Activated CD8-positive, alpha-beta T cell treated with anti-CD3 and anti-CD28 coated beads for 36 hours (primary cell): ENCODE measurements around the gene TAX1BP1. TPM values are rescaled to one million over a fixed set of nuclear protein-coding genes. Genes with fewer than 3 reads are reported as not detected.

Experiments used
- ATAC-seq: fragments of 200-7000 bp; cut with Tn5 transposase; one replicate; pipeline ENCODE4 v1.10.0; 2021; ENCODE audit warnings: mild to moderate bottlenecking, moderate library complexity
- CTCF ChIA-PET: fragments of 350-600 bp; sonication (Branson Sonifier 250); formaldehyde crosslinking; loops from one replicate; lab custom pipeline; 2021; ENCODE audit warnings: antibody characterized with exemption; lab: Charles Lee
- POLR2A ChIA-PET: fragments of 350-600 bp; sonication (Branson Sonifier 250); formaldehyde crosslinking; loops from one replicate; lab custom pipeline; 2021; ENCODE audit warnings: antibody characterized with exemption; lab: Charles Lee
- DNase-seq: peaks from one replicate; pipeline ENCODE4 v3.0.0-alpha.2; 2020
- H3K27ac Mint-ChIP-seq: one replicate; pipeline ENCODE4 v1.8.0; 2021; ENCODE audit warnings: mild to moderate bottlenecking, mixed read lengths
- H3K27me3 Mint-ChIP-seq: one replicate; pipeline ENCODE4 v1.8.0; 2021; ENCODE audit warnings: mixed read lengths
- H3K36me3 Mint-ChIP-seq: one replicate; pipeline ENCODE4 v1.8.0; 2021; ENCODE audit warnings: low read depth, mixed read lengths
- H3K4me1 Mint-ChIP-seq: one replicate; pipeline ENCODE4 v1.8.0; 2021; ENCODE audit warnings: low read depth, mixed read lengths
- H3K4me3 Mint-ChIP-seq: one replicate; pipeline ENCODE4 v1.8.0; 2021; ENCODE audit warnings: mild to moderate bottlenecking, moderate library complexity, mixed read lengths
- H3K9me3 Mint-ChIP-seq: one replicate; pipeline ENCODE4 v1.8.0; 2021; ENCODE audit warnings: mixed read lengths
- CTCF ChIP-seq: fragments of 200-600 bp; IDR thresholded peaks from one replicate; pipeline ENCODE4 v1.8.0; 2022; ENCODE audit warnings: antibody characterized with exemption, mild to moderate bottlenecking
- intact Hi-C: fragments of 100-400 bp; cut with micrococcal nuclease; formaldehyde crosslinking; loops from one replicate; pipeline ENCODE4 v1.10.0; 2022
- total RNA-seq, 2 experiments: library from RNA; stranded (reverse); gene quantifications; one replicate each; pipeline ENCODE4 v1.2.3, GENCODE V29; 2021

Gene TAX1BP1
- total RNA-seq, 2 experiments from 2014 or later: 90.5 to 94.6 TPM

GRCh38 chr7:27793780-27794179 lies 53.8 kb downstream of the TAX1BP1 start:
- peaks cover 22% of the 10 kb centered on the region for H3K36me3 Mint-ChIP-seq
- intact Hi-C loops: no loop called here
- TF ChIP-seq CTCF: no peak
- CTCF ChIA-PET: interaction anchor here (0.9 kb wide), 1 partner anchor 9 kb away, joined by 3 read pairs; no protein-coding TSS in a partner anchor
- no peaks in the 10 kb centered on the region for H3K27me3 Mint-ChIP-seq
- no peaks in the 10 kb centered on the region for H3K9me3 Mint-ChIP-seq
- no peak for ATAC-seq
- POLR2A ChIA-PET: interaction anchor here (0.6 kb wide), 1 partner anchor 293 kb away, joined by 3 read pairs; no protein-coding TSS in a partner anchor
- DNase-seq: no peak
- no peak overlapping the region for H3K4me3 Mint-ChIP-seq
- no peak overlapping the region for H3K27ac Mint-ChIP-seq
- H3K4me1 Mint-ChIP-seq: no peaks in the 10 kb centered on the region

GRCh38 chr7:27795977-27796376 lies 56.0 kb downstream of the TAX1BP1 start:
- H3K36me3 Mint-ChIP-seq: peaks cover 25% of the 10 kb centered on the region
- ChIA-PET POLR2A (no interaction called here), CTCF (no interaction called here)
- no peaks in the 10 kb centered on the region for H3K4me1 Mint-ChIP-seq
- no peaks in the 10 kb centered on the region for H3K9me3 Mint-ChIP-seq
- TF ChIP-seq CTCF: no peak
- H3K4me3 Mint-ChIP-seq: no peak overlapping the region
- H3K27ac Mint-ChIP-seq: no peak overlapping the region
- DNase-seq: no peak
- intact Hi-C loops: no loop called here
- H3K27me3 Mint-ChIP-seq: no peaks in the 10 kb centered on the region
- no peak for ATAC-seq

GRCh38 chr7:27799212-27799611 lies 59.2 kb downstream of the TAX1BP1 start:
- intact Hi-C loops: no loop called here
- Mint-ChIP-seq H3K4me1 (no peaks in the 10 kb centered on the region), H3K27ac (no peak overlapping the region), H3K27me3 (no peaks in the 10 kb centered on the region), H3K36me3 (peaks cover 18% of the 10 kb centered on the region), H3K9me3 (no peaks in the 10 kb centered on the region), H3K4me3 (no peak overlapping the region)
- ChIA-PET POLR2A (interaction anchor here (1.4 kb wide), 1 partner anchor 59 kb away, joined by 3 read pairs; the partner anchor contains the start of gene TAX1BP1), CTCF (interaction anchor here (0.8 kb wide), 1 partner anchor 193 kb away, joined by 3 read pairs; no protein-coding TSS in a partner anchor)
- DNase-seq (no peak), ATAC-seq (no peak)
- no peak for TF ChIP-seq CTCF

- Mint-ChIP-seq H3K27me3 (no peaks in the 10 kb centered on the region), H3K9me3 (no peaks in the 10 kb centered on the region), H3K27ac (no peak overlapping the region), H3K4me3 (no peak overlapping the region), H3K4me1 (no peaks in the 10 kb centered on the region), H3K36me3 (peaks cover 10% of the 10 kb centered on the region)
- ATAC-seq: no peak
- no peak for DNase-seq
- POLR2A ChIA-PET: no interaction called here
- intact Hi-C loops: no loop called here
- CTCF ChIA-PET: interaction anchor here (1.5 kb wide), 1 partner anchor 11 kb away, joined by 3 read pairs; no protein-coding TSS in a partner anchor
- TF ChIP-seq CTCF: no peak
Observed at GRCh38 chr7:27802999-27803398, 63.0 kb downstream of the TAX1BP1 start.

GRCh38 chr7:27804139-27804538 lies 64.2 kb downstream of the TAX1BP1 start:
- Mint-ChIP-seq H3K4me1 (peaks cover 5% of the 10 kb centered on the region), H3K4me3 (no peak overlapping the region), H3K27ac (no peak overlapping the region), H3K9me3 (no peaks in the 10 kb centered on the region), H3K27me3 (no peaks in the 10 kb centered on the region), H3K36me3 (peaks cover 11% of the 10 kb centered on the region)
- ATAC-seq (no peak), DNase-seq (no peak)
- intact Hi-C loops: no loop called here
- POLR2A ChIA-PET: no interaction called here
- CTCF ChIA-PET: interaction anchor here (1.0 kb wide), 1 partner anchor 19 kb away, joined by 3 read pairs; no protein-coding TSS in a partner anchor
- TF ChIP-seq CTCF: no peak
